Measurements from ENCODE around the gene CREB3L2. TPM values are rescaled to one million over a fixed set of nuclear protein-coding genes. Genes with fewer than 3 reads are reported as not detected.

Gene CREB3L2
- total and polyA plus RNA-seq, 10 of the 15 experiments (the other 5 are each of a cell fraction or from before 2014, with no cell fraction given): 6.4 to 67.1 (median 26.2) TPM

DNA sequence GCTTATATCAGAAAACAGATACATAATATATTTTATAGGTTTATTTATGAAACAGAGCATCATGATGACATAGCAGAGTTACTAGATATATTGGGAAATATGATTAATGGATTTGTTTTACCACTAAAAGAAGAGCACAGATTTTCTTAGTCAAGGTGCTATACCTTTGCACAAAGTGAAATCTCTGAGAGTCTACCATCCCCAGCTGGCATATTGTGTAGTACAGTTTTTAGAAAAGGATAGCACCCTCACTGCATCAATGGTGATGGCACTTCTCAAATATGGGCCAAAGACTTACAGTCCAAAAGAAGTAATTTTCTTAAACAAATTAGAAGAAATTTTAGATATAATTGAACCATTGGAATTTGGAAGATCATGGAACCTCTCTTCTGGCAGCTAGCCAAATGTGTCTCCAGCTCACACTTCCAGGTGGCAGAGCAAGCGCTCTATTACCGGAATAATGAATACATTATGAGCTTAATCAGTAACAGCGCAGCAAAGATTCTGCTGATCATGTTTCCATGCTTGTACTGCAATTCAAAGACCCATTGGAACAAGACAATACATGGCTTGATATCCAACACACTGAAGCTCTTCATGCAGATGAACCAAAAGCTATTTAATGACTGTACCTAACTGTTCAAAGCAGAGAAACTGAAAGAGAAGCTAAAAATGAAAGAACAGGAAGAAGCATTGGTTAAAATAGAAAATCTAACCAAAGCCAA, 21.9 kb upstream of the CREB3L2 start:
- in situ Hi-C loops (cut with MboI) (no loop called here), intact Hi-C loops (cut with micrococcal nuclease; ENCODE audit: unreplicated experiment) (no loop called here)
- Histone ChIP-seq H3K9ac (ENCODE audit: control insufficient read depth, insufficient read depth, low read length) (no peak overlapping the region), H3K4me2 (ENCODE audit: control insufficient read depth, insufficient read depth) (peak overlapping the region; percentile 76), H3K4me1 (ENCODE audit: control insufficient read depth, insufficient read depth, low read length) (peaks cover 51% of the 10 kb centered on the region), H3K27ac (ENCODE audit: control insufficient read depth, insufficient read depth) (peak overlapping the region; percentile 79), H3K79me2 (ENCODE audit: control insufficient read depth, insufficient read depth, low read length) (no peaks in the 10 kb centered on the region), H3K36me3 (ENCODE audit: control insufficient read depth in 2 of 2, insufficient read depth in 2 of 2, low read length in 1 of 2) (no peaks in the 10 kb centered on the region), H3K4me3 (peak overlapping the region; percentile 25; the same call in 1 of the 2 replicates), H3K27me3 (replicated peaks in 1 of 2; ENCODE audit: control insufficient read depth in 2 of 2, insufficient read depth in 2 of 2, low read length in 1 of 2) (no peaks in the 10 kb centered on the region), H3K9me3 (replicated peaks; ENCODE audit: control insufficient read depth, insufficient read depth, low read length) (peaks cover 11% of the 10 kb centered on the region; the same call in 2 of the 3 replicates), H2AFZ (ENCODE audit: control insufficient read depth, low read depth, low read length) (peak overlapping the region; percentile 33), H4K20me1 (ENCODE audit: control insufficient read depth, insufficient read depth) (no peaks in the 10 kb centered on the region)
- ATAC-seq (peak; percentile 90), DNase-seq (ENCODE audit: low read depth, low spot score) (peak; percentile 61), FAIRE-seq (peak; percentile 95)
- ChIA-PET SMC1A (ENCODE audit: uncharacterized antibody, unreplicated experiment) (interaction anchor here (0.6 to 5.7 kb wide), 20 partner anchors 9 to 978 kb away, joined by 3 to 45 read pairs (median 4); partner anchors contain the start of gene CREB3L2), CTCF (interaction anchor here (0.6 to 2.6 kb wide), 15 partner anchors 8 to 715 kb away, joined by 3 to 22 read pairs (median 6); partner anchors contain the start of gene CREB3L2), POLR2A (interaction anchor here (0.6 to 2.0 kb wide), 5 partner anchors 24 to 253 kb away, joined by 3 to 10 read pairs (median 4); no protein-coding TSS in a partner anchor), RAD21 (ENCODE audit: unreplicated experiment) (interaction anchor here (0.7 to 2.4 kb wide), 18 partner anchors 9 to 715 kb away, joined by 3 to 15 read pairs (median 4); partner anchors contain the start of gene CREB3L2)
- WGBS (ENCODE audit: insufficient coverage, insufficient replicate concordance, low lambda C conversion rate, missing lambda C conversion rate): 100% methylated on average over 3 of the region's 3 CpGs
- no TSS peak for BruUV-seq (replicated peaks)
- TF ChIP-seq, protein P1, sequence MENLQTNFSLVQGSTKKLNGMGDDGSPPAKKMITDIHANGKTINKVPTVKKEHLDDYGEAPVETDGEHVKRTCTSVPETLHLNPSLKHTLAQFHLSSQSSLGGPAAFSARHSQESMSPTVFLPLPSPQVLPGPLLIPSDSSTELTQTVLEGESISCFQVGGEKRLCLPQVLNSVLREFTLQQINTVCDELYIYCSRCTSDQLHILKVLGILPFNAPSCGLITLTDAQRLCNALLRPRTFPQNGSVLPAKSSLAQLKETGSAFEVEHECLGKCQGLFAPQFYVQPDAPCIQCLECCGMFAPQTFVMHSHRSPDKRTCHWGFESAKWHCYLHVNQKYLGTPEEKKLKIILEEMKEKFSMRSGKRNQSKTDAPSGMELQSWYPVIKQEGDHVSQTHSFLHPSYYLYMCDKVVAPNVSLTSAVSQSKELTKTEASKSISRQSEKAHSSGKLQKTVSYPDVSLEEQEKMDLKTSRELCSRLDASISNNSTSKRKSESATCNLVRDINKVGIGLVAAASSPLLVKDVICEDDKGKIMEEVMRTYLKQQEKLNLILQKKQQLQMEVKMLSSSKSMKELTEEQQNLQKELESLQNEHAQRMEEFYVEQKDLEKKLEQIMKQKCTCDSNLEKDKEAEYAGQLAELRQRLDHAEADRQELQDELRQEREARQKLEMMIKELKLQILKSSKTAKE (IDR thresholded peaks at IDR 0.05; ENCODE audit: low read depth, poor library complexity, severe bottlenecking): peak; percentile 51
- peak; percentile 78 for TF ChIP-seq SMAD1 (IDR thresholded peaks at IDR 0.05; ENCODE audit: low read depth, partially characterized antibody)
- TF ChIP-seq POLR2AphosphoS5 (IDR thresholded peaks at IDR 0.05; ENCODE audit: low read length): peak; percentile 41; the same call in 1 of the 2 replicates
- peak; percentile 74 for TF ChIP-seq NFIC (IDR thresholded peaks at IDR 0.05; ENCODE audit: low read depth, low read length)
- peak in 1 of 2 experiments; percentile 33; a peak in 1 of 4 replicates for TF ChIP-seq IKZF2 (IDR thresholded peaks at IDR 0.05)
- peak; percentile 77 for TF ChIP-seq RUNX3 (IDR thresholded peaks at IDR 0.05; ENCODE audit: low read length)
- TF ChIP-seq, protein P2, sequence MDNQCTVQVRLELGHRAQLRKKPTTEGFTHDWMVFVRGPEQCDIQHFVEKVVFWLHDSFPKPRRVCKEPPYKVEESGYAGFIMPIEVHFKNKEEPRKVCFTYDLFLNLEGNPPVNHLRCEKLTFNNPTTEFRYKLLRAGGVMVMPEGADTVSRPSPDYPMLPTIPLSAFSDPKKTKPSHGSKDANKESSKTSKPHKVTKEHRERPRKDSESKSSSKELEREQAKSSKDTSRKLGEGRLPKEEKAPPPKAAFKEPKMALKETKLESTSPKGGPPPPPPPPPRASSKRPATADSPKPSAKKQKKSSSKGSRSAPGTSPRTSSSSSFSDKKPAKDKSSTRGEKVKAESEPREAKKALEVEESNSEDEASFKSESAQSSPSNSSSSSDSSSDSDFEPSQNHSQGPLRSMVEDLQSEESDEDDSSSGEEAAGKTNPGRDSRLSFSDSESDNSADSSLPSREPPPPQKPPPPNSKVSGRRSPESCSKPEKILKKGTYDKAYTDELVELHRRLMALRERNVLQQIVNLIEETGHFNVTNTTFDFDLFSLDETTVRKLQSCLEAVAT (IDR thresholded peaks at IDR 0.05): peak; percentile 78; the same call in 1 of the 2 replicates
- TF ChIP-seq CBX5 (IDR thresholded peaks at IDR 0.05; ENCODE audit: low read depth): peak; percentile 21; the same call in 1 of the 2 replicates
- TF ChIP-seq MYB (IDR thresholded peaks at IDR 0.05; ENCODE audit: borderline replicate concordance, low read depth, low read length): no peak
- 0 out of 2 replicates have a peak, but pooled peaks have one; percentile 43 for TF ChIP-seq TCF7 (IDR thresholded peaks at IDR 0.05; ENCODE audit: borderline replicate concordance)
- TF ChIP-seq MEF2A (IDR thresholded peaks at IDR 0.05; ENCODE audit: insufficient read depth, low read depth, low read length): peak; percentile 82; the same call in 1 of the 2 replicates
- no peak for TF ChIP-seq TCF3 (IDR thresholded peaks at IDR 0.05; ENCODE audit: borderline replicate concordance, insufficient read depth, low read depth, low read length)
- TF ChIP-seq TBL1XR1 (IDR thresholded peaks at IDR 0.05; ENCODE audit: low read depth, low read length): no peak
- TF ChIP-seq, protein P3, sequence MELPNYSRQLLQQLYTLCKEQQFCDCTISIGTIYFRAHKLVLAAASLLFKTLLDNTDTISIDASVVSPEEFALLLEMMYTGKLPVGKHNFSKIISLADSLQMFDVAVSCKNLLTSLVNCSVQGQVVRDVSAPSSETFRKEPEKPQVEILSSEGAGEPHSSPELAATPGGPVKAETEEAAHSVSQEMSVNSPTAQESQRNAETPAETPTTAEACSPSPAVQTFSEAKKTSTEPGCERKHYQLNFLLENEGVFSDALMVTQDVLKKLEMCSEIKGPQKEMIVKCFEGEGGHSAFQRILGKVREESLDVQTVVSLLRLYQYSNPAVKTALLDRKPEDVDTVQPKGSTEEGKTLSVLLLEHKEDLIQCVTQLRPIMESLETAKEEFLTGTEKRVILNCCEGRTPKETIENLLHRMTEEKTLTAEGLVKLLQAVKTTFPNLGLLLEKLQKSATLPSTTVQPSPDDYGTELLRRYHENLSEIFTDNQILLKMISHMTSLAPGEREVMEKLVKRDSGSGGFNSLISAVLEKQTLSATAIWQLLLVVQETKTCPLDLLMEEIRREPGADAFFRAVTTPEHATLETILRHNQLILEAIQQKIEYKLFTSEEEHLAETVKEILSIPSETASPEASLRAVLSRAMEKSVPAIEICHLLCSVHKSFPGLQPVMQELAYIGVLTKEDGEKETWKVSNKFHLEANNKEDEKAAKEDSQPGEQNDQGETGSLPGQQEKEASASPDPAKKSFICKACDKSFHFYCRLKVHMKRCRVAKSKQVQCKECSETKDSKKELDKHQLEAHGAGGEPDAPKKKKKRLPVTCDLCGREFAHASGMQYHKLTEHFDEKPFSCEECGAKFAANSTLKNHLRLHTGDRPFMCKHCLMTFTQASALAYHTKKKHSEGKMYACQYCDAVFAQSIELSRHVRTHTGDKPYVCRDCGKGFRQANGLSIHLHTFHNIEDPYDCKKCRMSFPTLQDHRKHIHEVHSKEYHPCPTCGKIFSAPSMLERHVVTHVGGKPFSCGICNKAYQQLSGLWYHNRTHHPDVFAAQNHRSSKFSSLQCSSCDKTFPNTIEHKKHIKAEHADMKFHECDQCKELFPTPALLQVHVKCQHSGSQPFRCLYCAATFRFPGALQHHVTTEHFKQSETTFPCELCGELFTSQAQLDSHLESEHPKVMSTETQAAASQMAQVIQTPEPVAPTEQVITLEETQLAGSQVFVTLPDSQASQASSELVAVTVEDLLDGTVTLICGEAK (IDR thresholded peaks at IDR 0.05; ENCODE audit: borderline replicate concordance): peak; percentile 43; the same call in 1 of the 2 replicates

All from GM12878 (cell line).